ENCODE results near the gene SDK1.

DNA sequence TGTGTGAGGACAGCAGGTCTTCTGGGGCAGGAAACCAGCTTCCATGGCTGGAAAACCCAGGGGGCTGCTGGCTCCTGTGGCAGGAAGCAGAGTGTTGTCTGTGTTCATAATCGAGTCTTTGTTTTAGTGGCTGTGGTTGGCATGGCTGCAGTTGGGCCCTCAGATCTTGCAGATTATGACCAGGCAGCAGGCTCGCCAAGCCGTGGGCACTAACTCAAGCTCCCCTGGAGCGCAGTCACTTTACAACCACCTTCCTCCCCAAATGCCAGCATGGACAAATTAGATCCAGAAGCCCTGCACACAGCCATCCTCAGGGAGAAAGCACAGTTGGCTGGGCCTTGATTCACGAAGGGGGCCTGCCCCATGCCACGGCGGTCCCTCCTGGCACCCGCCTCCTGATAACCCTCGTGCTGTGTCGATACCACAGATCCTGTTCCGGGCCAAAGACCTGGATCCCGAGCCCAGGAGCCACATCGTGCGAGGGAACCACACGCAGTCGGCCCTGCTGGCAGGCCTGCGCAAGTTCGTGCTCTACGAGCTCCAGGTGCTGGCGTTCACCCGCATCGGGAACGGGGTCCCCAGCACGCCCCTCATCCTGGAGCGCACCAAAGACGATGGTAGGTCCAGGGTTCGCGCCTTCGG lies 828.5 kb downstream of the SDK1 start:
- TF ChIP-seq EZH2phosphoT487 (IDR thresholded peaks at IDR 0.05; ENCODE audit: borderline replicate concordance, low read length), result no peak
- TF ChIP-seq, protein P1, sequence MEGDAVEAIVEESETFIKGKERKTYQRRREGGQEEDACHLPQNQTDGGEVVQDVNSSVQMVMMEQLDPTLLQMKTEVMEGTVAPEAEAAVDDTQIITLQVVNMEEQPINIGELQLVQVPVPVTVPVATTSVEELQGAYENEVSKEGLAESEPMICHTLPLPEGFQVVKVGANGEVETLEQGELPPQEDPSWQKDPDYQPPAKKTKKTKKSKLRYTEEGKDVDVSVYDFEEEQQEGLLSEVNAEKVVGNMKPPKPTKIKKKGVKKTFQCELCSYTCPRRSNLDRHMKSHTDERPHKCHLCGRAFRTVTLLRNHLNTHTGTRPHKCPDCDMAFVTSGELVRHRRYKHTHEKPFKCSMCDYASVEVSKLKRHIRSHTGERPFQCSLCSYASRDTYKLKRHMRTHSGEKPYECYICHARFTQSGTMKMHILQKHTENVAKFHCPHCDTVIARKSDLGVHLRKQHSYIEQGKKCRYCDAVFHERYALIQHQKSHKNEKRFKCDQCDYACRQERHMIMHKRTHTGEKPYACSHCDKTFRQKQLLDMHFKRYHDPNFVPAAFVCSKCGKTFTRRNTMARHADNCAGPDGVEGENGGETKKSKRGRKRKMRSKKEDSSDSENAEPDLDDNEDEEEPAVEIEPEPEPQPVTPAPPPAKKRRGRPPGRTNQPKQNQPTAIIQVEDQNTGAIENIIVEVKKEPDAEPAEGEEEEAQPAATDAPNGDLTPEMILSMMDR (IDR thresholded peaks at IDR 0.05; ENCODE audit: low read depth, low read length, poor library complexity, severe bottlenecking), result no peak

Measured in DOHH2 (cell line).